22Rv1 (cell line): ENCODE results near the gene IL1B.

Experiments
- CTCF ChIP-seq: fragments of 450-650 bp; IDR thresholded peaks from 2 replicates; pipeline ENCODE4 v1.5.1; 2017; ENCODE audit warnings: mild to moderate bottlenecking
- ZFX ChIP-seq: fragments of 450-650 bp; IDR thresholded peaks from 2 replicates; pipeline ENCODE4 v1.6.1; 2017; ENCODE audit warnings: antibody characterized with exemption, borderline replicate concordance

- TF ChIP-seq CTCF (no peak), ZFX (no peak)
These were observed 23.2 kb downstream of the IL1B start for GRCh38 chr2:112813280-112813966.
